GM12872 (cell line): ENCODE results near the gene MDFI.

Experiments used
- CTCF ChIP-seq: IDR thresholded peaks from 3 replicates; pipeline ENCODE4 v1.5.1; 2011; ENCODE audit warnings: low read depth, mild to moderate bottlenecking, low read length, moderate library complexity; ENCODE audit not compliant: insufficient read depth

MDFI gene

GRCh38 chr6:41638002-41638934 is at the start of gene MDFI:
Gene MDFI, plus strand, starts transcription at chr6:41638468. Its CDS starts 282 bp downstream, at chr6:41638750.
- TF ChIP-seq CTCF: no peak

GRCh38 chr6:41589223-41589622 is 49.0 kb upstream of the MDFI start:
- TF ChIP-seq CTCF: no peak

GRCh38 chr6:41589636-41590622 is 48.3 kb upstream of the MDFI start:
- no peak for TF ChIP-seq CTCF

- no peak for TF ChIP-seq CTCF
Measured at GRCh38 chr6:41591122-41591521, 47.1 kb upstream of the MDFI start.

- peak; percentile 95 for TF ChIP-seq CTCF
Measured at GRCh38 chr6:41591859-41592502, 46.3 kb upstream of the MDFI start.

GRCh38 chr6:41593406-41593805 is 44.9 kb upstream of the MDFI start:
- TF ChIP-seq CTCF: no peak
